NAMALWA (cell line): Measurements from ENCODE around the gene HMCN2.

ENCODE experiments used
- DNase-seq: peaks from one replicate; pipeline ENCODE4 v3.0.0-alpha.2; 2015; ENCODE audit warnings: low spot score

Gene HMCN2

GRCh38 chr9:130470950-130471349, 205.4 kb downstream of the HMCN2 start:
- DNase-seq = no peak

GRCh38 chr9:130471411-130472183, 206.0 kb downstream of the HMCN2 start:
- no peak for DNase-seq

GRCh38 chr9:130472184-130472705, 206.7 kb downstream of the HMCN2 start:
- no peak for DNase-seq

GRCh38 chr9:130473009-130473408, 207.4 kb downstream of the HMCN2 start:
- no peak for DNase-seq

GRCh38 chr9:130473566-130473965, 208.0 kb downstream of the HMCN2 start:
- no peak for DNase-seq

GRCh38 chr9:130474106-130474505, 208.5 kb downstream of the HMCN2 start:
- no peak for DNase-seq

- no peak for DNase-seq
These were observed 210.7 kb downstream of the HMCN2 start for GRCh38 chr9:130476151-130476730.

GRCh38 chr9:130477564-130477963, 212.0 kb downstream of the HMCN2 start:
- no peak for DNase-seq

GRCh38 chr9:130478152-130478551, 212.6 kb downstream of the HMCN2 start:
- DNase-seq = no peak

- DNase-seq = no peak
These were observed 213.4 kb downstream of the HMCN2 start for GRCh38 chr9:130478736-130479575.

- no peak for DNase-seq
These were observed 214.0 kb downstream of the HMCN2 start for GRCh38 chr9:130479587-130479986.

GRCh38 chr9:130480673-130481072, 215.1 kb downstream of the HMCN2 start:
- DNase-seq = no peak

GRCh38 chr9:130482463-130482862, 216.9 kb downstream of the HMCN2 start:
- DNase-seq = no peak

- no peak for DNase-seq
These were observed 217.9 kb downstream of the HMCN2 start for GRCh38 chr9:130483371-130483971.
